Stimulated activated CD4-positive, alpha-beta T cell treated with anti-CD3 and anti-CD28 coated beads, Interleukin-1b, Interleukin-23, amount 100 ng/mL, for 4 hours (primary cell): ENCODE measurements around the gene PIAS4.

Experiments used
- DNase-seq, 2 donors: peaks; one replicate each; pipeline ENCODE4 v3.0.0-alpha.2; 2020; ENCODE audit warnings: low read depth in 2 of 2

The PIAS4 gene

GRCh38 chr19:4042731-4043082, 35.2 kb downstream of the PIAS4 start:
- no peak for DNase-seq

- DNase-seq: no peak
Measured at GRCh38 chr19:4043401-4043800, 35.9 kb downstream of the PIAS4 start.

GRCh38 chr19:4043966-4044715, 36.6 kb downstream of the PIAS4 start:
- DNase-seq: no peak

- no peak for DNase-seq
Measured at GRCh38 chr19:4044990-4045465, 37.5 kb downstream of the PIAS4 start.

GRCh38 chr19:4045597-4046361, 38.2 kb downstream of the PIAS4 start:
- DNase-seq: no peak

GRCh38 chr19:4046362-4046691, 38.8 kb downstream of the PIAS4 start:
- DNase-seq: no peak

- DNase-seq: no peak
Measured at GRCh38 chr19:4046946-4047683, 39.6 kb downstream of the PIAS4 start.

- no peak for DNase-seq
Measured at GRCh38 chr19:4049432-4049831, 41.9 kb downstream of the PIAS4 start.

GRCh38 chr19:4051175-4052101, 43.9 kb downstream of the PIAS4 start:
- no peak for DNase-seq

GRCh38 chr19:4052114-4052992, 44.8 kb downstream of the PIAS4 start:
- DNase-seq: no peak

GRCh38 chr19:4052993-4053422, 45.5 kb downstream of the PIAS4 start:
- no peak for DNase-seq

- no peak for DNase-seq
Measured at GRCh38 chr19:4053423-4054324, 46.1 kb downstream of the PIAS4 start.

GRCh38 chr19:4054441-4055208, 47.1 kb downstream of the PIAS4 start:
- DNase-seq: no peak

GRCh38 chr19:4055209-4055552, 47.6 kb downstream of the PIAS4 start:
- no peak for DNase-seq

- DNase-seq: peak in 1 of 2 donors; percentile 46
Measured at GRCh38 chr19:4057931-4058692, 50.6 kb downstream of the PIAS4 start.

- DNase-seq: no peak
Measured at GRCh38 chr19:4058693-4059452, 51.3 kb downstream of the PIAS4 start.

GRCh38 chr19:4059453-4059871, 51.9 kb downstream of the PIAS4 start:
- no peak for DNase-seq
